ENCODE results near the gene CCDC91. TPM values are rescaled to one million over a fixed set of nuclear protein-coding genes. Genes with fewer than 3 reads are reported as not detected.

The CCDC91 gene
- total RNA-seq, result 36.3 TPM
- long read RNA-seq, transcript CCDC91-205 (11 exons, 1,301 nt), result major isoform, 18 of 80 reads
- long read RNA-seq, partial matches to known transcripts, result 8 of 80 reads
- long read RNA-seq, other reads (novel, unspliced or antisense), result 54 of 80 reads

DNA sequence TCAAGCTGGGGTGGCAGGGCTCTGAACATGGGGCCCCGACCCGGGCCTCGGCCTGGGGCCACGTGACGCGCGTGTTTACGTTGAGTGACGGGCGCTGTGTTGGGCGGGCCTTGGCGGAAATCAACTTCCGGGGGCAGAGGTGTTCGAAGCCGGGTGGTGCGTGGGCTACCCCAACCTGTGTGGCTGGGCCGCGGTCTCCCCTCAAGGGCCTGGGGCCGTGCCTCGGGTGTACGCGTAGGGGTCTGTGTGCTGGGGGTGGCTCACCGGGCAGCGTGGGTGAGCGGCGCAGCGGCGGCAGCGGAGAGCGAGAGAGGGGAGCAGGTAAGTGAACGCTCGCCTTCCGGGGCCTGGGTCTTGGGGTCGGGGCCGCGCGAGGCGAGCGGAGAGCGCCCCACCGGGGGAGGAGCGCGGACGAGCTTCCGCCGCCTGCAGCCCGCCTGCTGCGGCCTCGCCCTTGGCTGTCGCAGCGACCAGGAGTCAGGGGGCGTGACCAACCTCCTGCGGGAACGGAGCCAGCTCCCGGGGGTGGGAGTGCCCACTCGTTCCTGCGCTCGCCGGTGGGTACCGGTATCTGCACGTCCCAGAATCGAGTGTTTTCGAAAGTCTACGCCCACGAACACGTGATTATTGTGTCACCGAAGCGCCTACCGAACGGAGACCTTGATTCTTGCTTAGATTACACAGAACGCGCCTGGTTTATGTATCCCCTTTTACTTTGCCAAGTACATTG lies at the start of gene CCDC91:
Gene CCDC91 (plus strand): TSS at position 136 of the 730 bp plus-strand sequence. CDS start 66,760 bp downstream, outside the sequence.
- peak; percentile 95 for DNase-seq (ENCODE audit: low spot score)

DNA sequence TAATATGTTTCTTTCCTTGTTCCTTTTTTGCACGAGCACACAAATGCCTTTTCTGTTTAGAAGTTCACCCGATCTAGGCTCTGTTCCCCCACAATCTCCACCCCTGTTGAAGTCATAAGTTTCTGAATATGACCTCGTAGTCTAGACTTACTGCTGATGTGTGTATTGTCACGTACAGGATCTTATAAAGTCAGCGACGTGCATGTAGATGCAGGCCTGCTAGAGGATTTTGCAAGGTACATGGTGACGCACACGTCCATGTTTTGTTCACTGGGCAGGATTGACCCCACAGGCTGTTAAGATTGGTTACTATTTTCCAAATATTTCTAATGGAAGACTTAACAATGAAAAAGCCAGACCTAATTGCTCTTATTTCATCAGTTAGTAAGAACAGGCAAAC lies 46.2 kb upstream of the CCDC91 start:
- DNase-seq (ENCODE audit: low spot score), result no peak

DNA sequence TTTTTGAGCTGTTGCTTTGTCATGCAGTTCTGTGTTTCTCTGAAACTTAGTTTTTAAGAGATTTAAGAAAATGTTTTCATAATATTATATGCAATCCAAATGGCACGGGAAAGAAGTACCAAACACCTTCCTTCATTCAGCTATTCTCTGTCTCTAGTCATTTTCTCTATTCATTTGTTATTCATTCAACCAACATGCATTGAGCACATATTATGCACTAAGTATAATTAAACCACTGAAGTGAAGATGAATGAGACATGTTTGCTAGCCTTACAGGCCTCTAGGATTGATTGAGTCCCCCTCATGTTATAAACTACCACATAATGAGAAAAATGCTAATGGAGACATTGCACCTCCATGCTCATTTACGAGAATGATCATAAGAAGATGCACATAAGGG lies 45.7 kb upstream of the CCDC91 start:
- no peak for DNase-seq (ENCODE audit: low spot score)

DNA sequence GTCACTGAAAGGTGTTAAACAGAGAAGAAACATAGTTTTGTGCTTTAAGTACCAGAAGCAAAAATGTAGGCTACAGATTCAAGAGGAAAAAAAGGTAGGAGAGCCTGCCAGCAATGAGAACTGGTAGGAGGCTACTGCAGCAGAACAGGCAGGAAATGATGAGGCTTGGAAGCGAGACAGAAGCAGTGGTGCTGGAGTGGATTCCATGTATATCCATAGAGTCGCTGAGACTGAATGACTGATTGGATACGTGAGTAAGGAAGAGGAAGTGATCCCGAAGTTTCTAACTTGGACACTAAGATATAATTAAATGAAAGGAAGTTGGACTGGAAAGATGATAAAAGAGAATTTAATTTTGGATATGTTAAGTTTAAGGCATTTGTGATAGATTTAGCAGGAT lies 45.0 kb upstream of the CCDC91 start:
- no peak for DNase-seq (ENCODE audit: low spot score)

GRCh38 chr12:28149279-28149678 lies 41.0 kb upstream of the CCDC91 start:
- no peak for DNase-seq (ENCODE audit: low spot score)

GRCh38 chr12:28156362-28156761 lies 33.9 kb upstream of the CCDC91 start:
- DNase-seq (ENCODE audit: low spot score), result no peak

GRCh38 chr12:28156804-28157203 lies 33.5 kb upstream of the CCDC91 start:
- no peak for DNase-seq (ENCODE audit: low spot score)

DNA sequence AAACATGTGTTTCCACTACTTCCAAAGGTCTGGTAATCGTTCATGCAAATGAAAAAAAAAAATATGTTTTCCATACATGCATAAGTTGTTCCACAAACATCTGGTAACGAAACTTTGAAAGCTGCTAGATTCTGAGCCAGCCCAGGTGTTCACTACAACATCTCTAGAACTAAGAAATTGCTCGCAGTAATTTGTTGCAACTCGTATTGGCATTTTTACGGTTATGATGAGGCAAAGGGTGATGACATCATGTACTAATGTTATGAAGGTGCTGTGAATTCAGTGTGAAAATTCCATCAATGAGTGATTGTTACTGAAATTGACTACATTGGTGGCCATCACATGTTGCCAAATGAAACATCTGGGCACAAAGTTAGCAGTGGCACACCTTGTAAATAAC lies 31.9 kb upstream of the CCDC91 start:
- DNase-seq (ENCODE audit: low spot score), result no peak

DNA sequence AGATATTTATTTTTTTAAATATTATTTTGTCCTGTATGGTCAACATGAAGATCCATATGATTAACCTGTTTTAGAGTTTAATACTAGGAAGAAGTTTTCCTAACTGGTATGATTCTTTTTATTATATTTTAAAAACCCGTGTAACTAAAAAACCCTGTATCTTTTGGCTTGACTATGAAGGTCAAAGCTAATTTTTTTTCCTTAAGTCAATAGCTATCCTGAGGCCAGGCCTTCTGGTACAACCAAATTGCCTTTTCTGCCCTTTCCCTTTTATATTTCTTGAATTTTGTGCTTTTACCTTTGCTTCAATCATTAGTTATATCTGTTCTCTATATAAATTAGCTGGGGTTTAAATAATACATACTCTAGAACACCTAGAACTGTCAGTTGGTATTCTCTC lies 30.6 kb upstream of the CCDC91 start:
- no peak for DNase-seq (ENCODE audit: low spot score)

DNA sequence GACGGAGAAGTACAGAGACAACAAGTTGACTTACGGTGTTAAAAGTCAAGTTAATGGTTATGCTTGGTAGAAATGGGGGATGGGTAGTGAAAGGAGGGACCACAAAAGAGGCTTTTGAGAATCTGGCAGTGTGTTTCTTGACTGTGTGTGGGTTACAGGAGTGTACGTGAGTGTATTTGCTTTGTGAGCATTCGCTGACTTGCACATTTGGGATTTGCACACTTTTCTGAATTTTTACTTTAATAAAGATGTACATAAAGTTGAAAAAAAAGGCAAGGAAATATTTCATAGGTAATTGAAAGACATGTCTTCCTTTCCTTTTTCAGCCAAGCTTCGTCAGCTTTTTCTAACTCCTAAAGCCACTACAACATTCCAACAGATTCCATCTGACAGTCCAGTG lies 28.6 kb upstream of the CCDC91 start:
- no peak for DNase-seq (ENCODE audit: low spot score)

DNA sequence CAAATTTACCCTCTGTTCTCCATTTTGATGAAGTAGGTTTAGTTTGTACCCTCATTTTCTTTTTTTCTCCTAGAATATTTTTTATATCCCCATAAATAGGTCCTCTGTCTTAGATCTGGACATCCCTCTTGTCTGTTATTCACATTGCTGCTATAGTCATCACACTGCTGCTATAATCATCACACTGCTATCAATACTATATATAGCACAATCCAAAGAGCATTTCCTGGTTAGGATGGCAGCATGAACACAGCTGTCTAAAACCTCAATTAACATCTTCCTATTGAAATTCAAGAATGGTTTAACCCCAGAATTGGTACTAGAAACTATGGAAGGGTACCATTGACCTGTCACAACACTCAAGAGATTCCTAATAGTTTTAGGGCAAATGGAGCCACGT lies 27.6 kb upstream of the CCDC91 start:
- no peak for DNase-seq (ENCODE audit: low spot score)

- no peak for DNase-seq (ENCODE audit: low spot score)
Observed at GRCh38 chr12:28164644-28165275, 25.5 kb upstream of the CCDC91 start.

DNA sequence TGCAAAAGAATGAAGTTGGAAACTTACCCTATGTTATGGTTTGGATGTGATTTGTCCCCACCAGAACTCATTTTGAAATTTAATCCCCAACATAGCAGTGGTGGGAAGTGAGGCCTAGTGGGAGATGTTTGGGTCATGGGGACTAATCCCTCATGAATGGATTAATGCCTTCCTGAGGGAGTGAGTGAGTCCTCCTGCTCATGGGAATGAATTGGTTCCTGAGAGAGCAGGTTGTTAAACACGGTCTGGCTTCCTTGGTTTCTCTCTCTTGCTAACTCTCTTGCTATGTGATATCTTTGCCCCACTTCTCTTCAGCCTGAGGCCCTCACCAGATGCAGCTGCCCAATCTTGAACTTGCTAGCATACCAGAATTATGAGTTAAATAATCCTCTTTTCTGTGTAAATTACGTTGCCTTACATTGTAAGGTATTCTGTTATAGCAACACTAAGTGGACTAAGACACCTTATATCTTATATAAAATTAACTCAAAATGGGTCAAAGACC lies 22.2 kb upstream of the CCDC91 start:
- no peak for DNase-seq (ENCODE audit: low spot score)

GRCh38 chr12:28171356-28172060 lies 18.7 kb upstream of the CCDC91 start:
- DNase-seq (ENCODE audit: low spot score), result no peak

GRCh38 chr12:28172434-28173030 lies 17.7 kb upstream of the CCDC91 start:
- DNase-seq (ENCODE audit: low spot score), result no peak

DNA sequence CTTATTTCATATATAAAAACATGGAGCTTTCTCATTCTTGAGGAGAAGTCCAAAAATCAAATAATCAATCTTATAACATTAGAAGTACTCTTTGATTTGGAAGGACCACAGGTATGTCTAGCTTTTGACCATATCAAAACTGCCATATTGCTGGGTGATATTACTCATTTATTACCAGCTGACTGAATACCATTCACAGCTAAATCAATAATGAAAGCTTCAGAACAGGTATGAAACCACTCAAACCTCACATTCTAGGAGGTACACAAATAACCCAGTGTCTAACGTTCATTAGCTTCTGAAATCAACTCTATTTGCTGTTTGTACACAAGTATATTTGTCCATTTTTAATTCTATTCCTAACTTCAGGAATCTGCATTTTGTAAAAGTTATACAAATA lies 16.8 kb upstream of the CCDC91 start:
- DNase-seq (ENCODE audit: low spot score), result no peak

- no peak for DNase-seq (ENCODE audit: low spot score)
Observed at GRCh38 chr12:28175098-28175589, 15.1 kb upstream of the CCDC91 start.

- DNase-seq (ENCODE audit: low spot score), result no peak
Observed at GRCh38 chr12:28176295-28176694, 14.0 kb upstream of the CCDC91 start.

DNA sequence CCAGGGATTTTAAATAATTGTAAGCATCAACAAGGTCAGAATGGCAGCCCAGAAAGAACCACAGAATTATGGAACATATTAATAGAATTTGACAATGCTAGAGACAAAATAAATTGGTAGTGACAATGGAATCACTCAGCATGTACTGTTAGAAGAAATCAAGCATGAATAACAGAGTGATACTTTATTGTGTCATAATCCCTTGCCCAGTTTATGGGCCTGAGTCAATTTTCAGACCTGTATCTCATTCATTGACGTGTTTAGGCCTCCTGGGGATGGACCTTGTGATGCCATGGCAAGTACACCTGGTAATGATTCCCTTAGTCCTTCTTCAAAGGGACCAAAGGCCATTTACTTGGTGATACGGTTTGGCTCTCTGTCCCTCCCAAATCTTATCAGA lies 12.8 kb upstream of the CCDC91 start:
- no peak for DNase-seq (ENCODE audit: low spot score)

DNA sequence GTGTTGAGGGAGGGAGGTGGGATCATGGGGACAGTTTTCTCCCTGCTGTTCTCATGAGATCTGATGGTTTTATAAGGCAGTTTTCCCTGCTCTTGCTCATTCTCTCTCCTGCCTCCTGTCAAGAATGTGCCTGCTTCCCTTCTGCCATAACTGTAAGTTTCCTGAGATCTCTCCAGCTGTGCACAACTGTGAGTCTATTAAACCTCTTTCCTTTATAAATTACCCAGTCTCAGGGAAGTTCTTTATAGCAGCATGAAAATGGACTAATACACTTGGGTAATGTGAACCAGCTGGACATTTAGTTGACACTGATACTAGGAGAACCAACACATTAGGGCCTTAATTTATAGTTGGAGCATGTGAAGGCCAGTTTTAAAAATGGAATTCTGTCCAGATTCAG lies 12.4 kb upstream of the CCDC91 start:
- no peak for DNase-seq (ENCODE audit: low spot score)

- no peak for DNase-seq (ENCODE audit: low spot score)
Observed at GRCh38 chr12:28178775-28179174, 11.5 kb upstream of the CCDC91 start.

Measured in mesenteric fat pad (tissue), 1 donor.